Suprapubic skin (tissue), 3 donors: ENCODE data around the gene CGNL1.

Source experiments
- CTCF ChIP-seq, 2 donors: fragments of 200-600 bp in 1 of 2; fragments of 450-650 bp in 1 of 2; sonication (generic) in 1 of 2; IDR thresholded peaks; one replicate each; pipeline ENCODE4 v1.5.1; 2016 to 2019; ENCODE audit warnings: antibody characterized with exemption in 2 of 2, mild to moderate bottlenecking in 1 of 2, moderate library complexity in 1 of 2
- EP300 ChIP-seq: sonication (generic); formaldehyde crosslinking; IDR thresholded peaks from one replicate; pipeline ENCODE4 v1.6.1; 2017; ENCODE audit warnings: antibody characterized with exemption
- POLR2A ChIP-seq, 2 donors: fragments of 450-650 bp; IDR thresholded peaks; one replicate each; pipeline ENCODE4 v1.6.1; 2017; ENCODE audit warnings: antibody characterized with exemption in 2 of 2, mild to moderate bottlenecking in 2 of 2, moderate library complexity in 2 of 2

GRCh38 chr15:57422113-57422754 lies 45.9 kb downstream of the CGNL1 start:
- no peak for TF ChIP-seq CTCF (IDR thresholded peaks at IDR 0.05)
- TF ChIP-seq POLR2A (IDR thresholded peaks at IDR 0.05) = no peak
- no peak for TF ChIP-seq EP300
